HG03378 (cell line): Measurements from ENCODE around the gene DAND5.

Experiments used
- ATAC-seq: cut with Tn5 transposase; IDR thresholded peaks from one replicate; pipeline ENCODE4 v1.9.1; 2021; ENCODE audit warnings: mild to moderate bottlenecking, moderate library complexity; ENCODE audit not compliant: unreplicated experiment

The DAND5 gene

GRCh38 chr19:12969292-12969988, at the start of gene DAND5:
Gene DAND5 (plus strand): TSS chr19:12969576. CDS start chr19:12969661, 85 bp downstream.
- no peak for ATAC-seq

GRCh38 chr19:12921047-12921446, 48.3 kb upstream of the DAND5 start:
- no peak for ATAC-seq

- no peak for ATAC-seq
These were observed 46.4 kb upstream of the DAND5 start for GRCh38 chr19:12922959-12923358.

DNA sequence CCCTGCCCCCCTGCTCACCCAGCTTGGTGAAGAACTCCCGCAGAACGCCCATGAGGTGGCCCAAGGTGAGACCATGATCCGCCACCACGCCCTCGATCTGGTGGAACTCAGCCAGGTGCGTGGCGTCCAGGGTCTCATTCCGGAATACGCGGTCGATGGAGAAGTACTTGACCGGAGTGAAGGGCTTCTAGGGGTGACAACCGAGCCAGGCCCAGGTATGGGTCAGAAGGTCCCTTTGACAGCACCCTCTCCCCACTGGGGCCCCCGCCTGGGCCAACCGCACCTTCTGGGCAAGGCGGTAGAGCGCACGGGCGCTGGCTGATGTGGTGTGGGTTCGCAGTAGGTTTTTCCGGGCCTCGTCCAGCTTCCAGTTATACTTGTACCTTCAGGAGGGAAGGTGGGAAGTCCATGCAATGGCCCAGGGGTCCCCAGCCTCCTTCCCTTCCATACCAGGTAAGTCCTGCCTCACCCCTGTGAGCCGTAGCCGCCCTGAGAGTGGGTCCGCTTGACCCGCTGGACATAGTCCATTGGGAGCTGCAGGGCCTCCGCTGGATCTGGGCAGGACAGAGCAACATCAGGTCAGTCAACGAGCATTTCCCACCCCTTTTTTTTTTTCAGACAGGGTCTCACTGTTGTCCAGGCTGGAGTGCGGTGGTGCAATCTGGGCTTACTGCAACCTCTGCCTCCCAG, 44.6 kb upstream of the DAND5 start:
- no peak for ATAC-seq

- no peak for ATAC-seq
These were observed 39.3 kb upstream of the DAND5 start for GRCh38 chr19:12930002-12930645.

DNA sequence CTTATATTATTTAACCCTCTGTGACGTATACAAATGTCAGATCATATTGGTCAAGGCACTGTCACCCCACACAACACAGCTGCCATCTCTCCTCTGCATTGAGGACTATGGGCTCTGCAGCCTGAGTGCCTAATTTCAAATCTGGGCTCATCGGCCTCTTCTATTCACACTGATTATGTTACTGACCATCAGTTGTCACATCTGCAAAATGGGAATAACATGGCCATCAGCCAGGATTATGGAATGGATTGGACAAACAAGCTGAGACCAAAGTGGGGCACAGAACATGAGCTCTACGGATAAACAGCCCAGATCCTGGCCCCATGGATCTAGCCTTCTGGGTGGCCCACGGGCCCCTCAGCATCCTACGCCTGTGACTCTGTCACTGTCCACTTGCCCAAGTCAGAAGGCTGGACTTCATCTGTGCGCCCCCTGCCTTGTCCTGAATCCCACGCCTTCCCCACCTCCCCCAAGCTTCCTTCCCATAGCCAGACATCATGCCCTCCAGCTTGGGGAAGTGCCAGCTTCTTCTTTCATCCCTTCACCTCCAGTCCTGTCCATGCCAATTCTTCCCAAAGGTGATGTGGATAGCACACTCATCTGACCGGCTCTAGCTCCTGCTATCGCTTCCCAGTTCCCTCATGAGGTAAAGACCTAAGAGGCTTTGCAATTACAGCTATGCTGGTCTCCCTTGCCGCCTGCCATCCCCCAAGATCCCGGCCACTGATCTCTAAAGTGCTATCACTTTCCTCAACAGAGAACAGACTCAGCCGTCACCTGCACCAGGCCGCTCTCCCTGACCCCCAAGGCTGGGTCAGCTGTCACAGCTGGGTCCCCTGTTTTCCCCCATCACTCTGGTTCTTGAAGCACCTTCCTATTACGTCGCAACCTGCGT, 36.7 kb upstream of the DAND5 start:
- ATAC-seq: no peak

- no peak for ATAC-seq
These were observed 35.9 kb upstream of the DAND5 start, which contains the start of gene FARSA for GRCh38 chr19:12933287-12934072. Gene FARSA (minus strand): TSS chr19:12933711. CDS start chr19:12933696, 15 bp downstream.

- no peak for ATAC-seq
These were observed 34.3 kb upstream of the DAND5 start for GRCh38 chr19:12935071-12935470.

- ATAC-seq: no peak
These were observed 32.8 kb upstream of the DAND5 start for GRCh38 chr19:12936582-12936981.

DNA sequence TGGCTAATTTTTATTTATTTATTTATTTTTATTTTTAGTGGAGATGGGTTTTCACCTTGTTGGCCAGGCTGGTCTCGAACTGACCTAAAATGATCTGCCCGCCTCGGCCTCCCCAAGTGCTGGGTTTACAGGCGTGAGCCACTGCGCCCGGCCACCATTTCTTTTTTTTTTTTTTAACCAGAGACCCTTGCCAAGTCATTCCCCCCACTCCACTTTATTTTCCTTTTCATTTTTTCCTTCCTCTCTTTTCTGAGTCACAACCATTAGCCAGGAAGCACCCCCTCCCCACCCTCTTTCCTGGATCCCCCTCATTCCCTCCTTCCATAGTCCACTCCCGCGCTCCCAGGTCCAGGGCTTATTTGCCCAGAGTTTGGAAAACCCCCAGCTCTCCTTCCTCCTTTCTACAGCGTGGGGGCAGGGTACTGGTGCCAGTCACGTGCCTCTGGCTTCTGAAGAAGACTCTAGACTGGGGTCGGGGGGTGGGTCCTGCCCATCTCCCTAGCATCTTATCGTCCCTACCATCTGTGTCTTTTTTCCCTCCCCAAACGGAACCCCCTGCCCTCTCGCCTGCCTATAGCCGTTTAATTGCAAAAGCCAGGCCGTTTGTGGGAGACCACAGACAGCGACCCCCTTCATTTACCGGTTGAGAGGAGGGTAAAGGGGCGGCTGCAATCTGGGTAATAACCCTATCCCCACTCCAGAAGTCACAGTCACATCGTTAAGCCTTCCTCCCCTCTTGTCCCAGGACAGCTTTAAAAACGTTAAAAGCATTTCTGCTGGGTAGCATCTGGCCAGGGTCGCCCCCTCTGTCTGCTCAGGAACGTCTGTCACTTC, 32.1 kb upstream of the DAND5 start:
- ATAC-seq: no peak

DNA sequence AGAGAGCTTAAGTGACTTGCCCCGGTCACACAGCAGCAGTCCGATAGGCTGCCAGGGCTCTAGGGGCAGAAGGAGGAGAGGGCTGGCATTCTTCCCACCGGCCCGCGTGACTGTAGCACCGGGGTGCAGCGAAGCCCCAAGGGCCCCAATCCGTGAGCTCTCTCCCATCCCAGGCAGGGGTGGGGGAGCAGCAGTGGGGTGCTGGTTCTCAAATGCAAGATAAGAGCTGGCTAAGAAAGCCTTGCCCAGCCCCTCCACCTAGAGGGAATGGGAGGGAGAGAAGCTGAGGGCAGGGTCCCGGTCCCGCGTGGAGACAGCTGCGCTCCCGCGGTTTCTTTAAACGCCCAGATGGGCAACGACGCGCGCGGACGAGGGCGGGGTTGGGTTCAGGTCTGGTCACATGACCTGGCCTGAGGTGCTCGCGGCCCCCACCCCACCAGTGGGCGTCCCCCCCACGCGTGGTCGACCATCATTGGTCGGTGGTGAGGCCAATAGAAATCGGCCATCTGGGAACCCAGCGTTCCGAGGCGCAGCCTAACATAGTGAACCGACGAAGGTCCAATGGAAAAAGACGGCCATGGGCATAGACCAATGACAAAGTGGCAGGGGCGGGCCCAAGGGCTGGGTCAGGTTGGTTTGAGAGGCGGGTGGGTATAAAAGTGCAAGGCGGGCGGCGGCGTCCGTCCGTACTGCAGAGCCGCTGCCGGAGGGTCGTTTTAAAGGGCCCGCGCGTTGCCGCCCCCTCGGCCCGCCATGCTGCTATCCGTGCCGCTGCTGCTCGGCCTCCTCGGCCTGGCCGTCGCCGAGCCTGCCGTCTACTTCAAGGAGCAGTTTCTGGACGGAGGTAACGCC, 31.2 kb upstream of the DAND5 start, which contains the start of gene CALR:
CALR (plus strand) TSS at position 683 of the 852 bp plus-strand sequence; CDS start at position 754, 71 bp downstream.
- ATAC-seq: peak; percentile 66

DNA sequence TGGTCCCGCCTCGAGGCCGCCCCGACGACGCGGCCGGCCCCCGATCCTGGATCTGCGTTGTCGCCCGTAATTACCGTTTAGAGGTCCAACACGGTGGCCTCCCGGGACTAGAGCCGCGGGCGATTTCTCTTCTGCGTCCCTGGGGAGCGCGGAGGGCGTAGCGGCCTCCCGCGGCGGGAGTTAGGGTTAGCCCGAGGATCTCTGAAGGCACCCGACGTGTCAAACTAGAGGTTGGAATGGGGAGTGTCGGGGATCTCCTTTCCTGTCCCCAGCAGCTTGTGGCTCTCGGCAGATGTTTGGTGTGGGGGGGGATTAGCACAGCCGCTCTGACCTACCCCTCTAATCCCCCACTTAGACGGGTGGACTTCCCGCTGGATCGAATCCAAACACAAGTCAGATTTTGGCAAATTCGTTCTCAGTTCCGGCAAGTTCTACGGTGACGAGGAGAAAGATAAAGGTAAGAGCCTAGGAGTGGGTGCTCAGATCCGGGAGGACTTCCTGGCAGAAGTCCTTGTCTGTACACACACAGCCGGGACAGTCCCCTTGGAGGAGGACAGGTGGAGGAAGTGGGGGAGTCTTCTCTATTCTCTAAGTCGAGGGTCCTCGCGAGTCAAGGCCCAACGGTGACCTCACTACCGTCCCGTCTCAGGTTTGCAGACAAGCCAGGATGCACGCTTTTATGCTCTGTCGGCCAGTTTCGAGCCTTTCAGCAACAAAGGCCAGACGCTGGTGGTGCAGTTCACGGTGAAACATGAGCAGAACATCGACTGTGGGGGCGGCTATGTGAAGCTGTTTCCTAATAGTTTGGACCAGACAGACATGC, 30.4 kb upstream of the DAND5 start:
- no peak for ATAC-seq

DNA sequence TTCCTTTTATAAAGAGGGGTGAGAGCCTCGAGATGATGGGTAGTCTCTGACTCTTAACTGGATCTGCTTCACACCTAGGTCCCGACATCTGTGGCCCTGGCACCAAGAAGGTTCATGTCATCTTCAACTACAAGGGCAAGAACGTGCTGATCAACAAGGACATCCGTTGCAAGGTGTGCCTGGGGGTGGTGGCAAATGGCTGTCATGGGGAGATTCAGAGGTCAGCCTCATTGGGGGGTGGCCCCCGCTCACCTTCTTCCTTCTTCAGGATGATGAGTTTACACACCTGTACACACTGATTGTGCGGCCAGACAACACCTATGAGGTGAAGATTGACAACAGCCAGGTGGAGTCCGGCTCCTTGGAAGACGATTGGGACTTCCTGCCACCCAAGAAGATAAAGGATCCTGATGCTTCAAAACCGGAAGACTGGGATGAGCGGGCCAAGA, 29.4 kb upstream of the DAND5 start:
- ATAC-seq: no peak

- no peak for ATAC-seq
These were observed 28.5 kb upstream of the DAND5 start for GRCh38 chr19:12940897-12941296.

DNA sequence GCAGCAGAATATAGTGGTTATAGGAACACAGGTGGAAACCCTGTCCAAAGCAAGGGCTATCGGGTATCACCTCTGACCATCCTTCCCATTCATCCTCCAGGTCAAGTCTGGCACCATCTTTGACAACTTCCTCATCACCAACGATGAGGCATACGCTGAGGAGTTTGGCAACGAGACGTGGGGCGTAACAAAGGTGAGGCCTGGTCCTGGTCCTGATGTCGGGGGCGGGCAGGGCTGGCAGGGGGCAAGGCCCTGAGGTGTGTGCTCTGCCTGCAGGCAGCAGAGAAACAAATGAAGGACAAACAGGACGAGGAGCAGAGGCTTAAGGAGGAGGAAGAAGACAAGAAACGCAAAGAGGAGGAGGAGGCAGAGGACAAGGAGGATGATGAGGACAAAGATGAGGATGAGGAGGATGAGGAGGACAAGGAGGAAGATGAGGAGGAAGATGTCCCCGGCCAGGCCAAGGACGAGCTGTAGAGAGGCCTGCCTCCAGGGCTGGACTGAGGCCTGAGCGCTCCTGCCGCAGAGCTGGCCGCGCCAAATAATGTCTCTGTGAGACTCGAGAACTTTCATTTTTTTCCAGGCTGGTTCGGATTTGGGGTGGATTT, 25.8 kb upstream of the DAND5 start:
- ATAC-seq: no peak

DNA sequence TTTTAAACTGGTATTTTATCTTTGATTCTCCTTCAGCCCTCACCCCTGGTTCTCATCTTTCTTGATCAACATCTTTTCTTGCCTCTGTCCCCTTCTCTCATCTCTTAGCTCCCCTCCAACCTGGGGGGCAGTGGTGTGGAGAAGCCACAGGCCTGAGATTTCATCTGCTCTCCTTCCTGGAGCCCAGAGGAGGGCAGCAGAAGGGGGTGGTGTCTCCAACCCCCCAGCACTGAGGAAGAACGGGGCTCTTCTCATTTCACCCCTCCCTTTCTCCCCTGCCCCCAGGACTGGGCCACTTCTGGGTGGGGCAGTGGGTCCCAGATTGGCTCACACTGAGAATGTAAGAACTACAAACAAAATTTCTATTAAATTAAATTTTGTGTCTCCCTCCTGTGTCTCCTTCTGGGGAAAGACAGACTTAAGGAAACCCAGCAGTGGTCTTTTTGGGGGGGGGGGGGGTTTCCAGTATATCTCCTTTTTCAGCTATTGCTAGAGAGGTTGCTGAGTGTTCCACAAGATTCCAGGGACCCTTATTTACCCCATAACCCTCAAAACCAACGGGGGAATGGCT, 25.2 kb upstream of the DAND5 start:
- ATAC-seq: no peak
